ENCODE results near the gene ASCL5. TPM values are rescaled to one million over a fixed set of nuclear protein-coding genes. Genes with fewer than 3 reads are reported as not detected.

The ASCL5 gene
- total RNA-seq, 1 experiment from 2014 or later = not detected

DNA sequence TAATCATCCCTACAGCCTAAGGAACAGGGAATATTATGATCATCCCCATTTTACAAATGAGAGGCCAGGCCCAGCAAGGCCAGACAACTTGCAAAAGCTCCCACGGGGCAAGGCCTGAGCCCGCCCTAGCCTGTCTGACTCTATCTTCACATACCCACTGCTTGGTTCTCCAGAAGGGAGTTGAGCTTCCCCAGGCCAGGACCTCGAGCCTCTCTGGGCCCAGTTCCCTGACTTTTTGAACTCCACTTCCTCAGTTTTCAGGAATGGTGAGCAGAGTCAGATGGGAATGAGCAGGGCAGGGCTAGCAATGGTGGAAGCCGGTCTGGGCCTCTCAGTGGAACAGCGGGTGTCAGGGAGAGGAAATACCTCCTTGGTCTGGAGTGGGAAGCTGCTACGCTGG, 54.1 kb downstream of the ASCL5 start:
- in situ Hi-C loops (cut with HindIII; ENCODE audit: low pct_unique_long_range_greater_than_20kb, low sequenced_read_pairs) (no loop called here), intact Hi-C loops (cut with micrococcal nuclease; ENCODE audit: unreplicated experiment) (no loop called here)
- Histone ChIP-seq H3K9me3 (ENCODE audit: control insufficient read depth, insufficient read depth, low read depth, low read length) (no peaks in the 10 kb centered on the region), H3K27ac (ENCODE audit: low read length) (no peak overlapping the region), H3K4me3 (ENCODE audit: low read depth in 2 of 2, low read length in 2 of 2) (no peak overlapping the region), H3K4me1 (ENCODE audit: control insufficient read depth, insufficient read depth, low read length) (no peaks in the 10 kb centered on the region), H3K36me3 (ENCODE audit: control insufficient read depth, insufficient read depth, low read length) (no peaks in the 10 kb centered on the region), H3K27me3 (ENCODE audit: control insufficient read depth, insufficient read depth, low read length) (0 out of 2 replicates have a peak, but pooled peaks cover 5% of the 10 kb centered on the region)
- CTCF ChIA-PET = interaction anchor here (0.6 kb wide), 1 partner anchor 64 kb away, joined by 8 read pairs; no protein-coding TSS in a partner anchor
- TF ChIP-seq TCF7L2 (IDR thresholded peaks at IDR 0.05; ENCODE audit: low read depth, low read length) = no peak
- TF ChIP-seq POLR2AphosphoS5 (IDR thresholded peaks at IDR 0.05; ENCODE audit: low read depth, low read length) = no peak
- TF ChIP-seq SIN3A (IDR thresholded peaks at IDR 0.05; ENCODE audit: borderline replicate concordance, insufficient read depth, low read depth, low read length) = no peak
- TF ChIP-seq, protein P1, sequence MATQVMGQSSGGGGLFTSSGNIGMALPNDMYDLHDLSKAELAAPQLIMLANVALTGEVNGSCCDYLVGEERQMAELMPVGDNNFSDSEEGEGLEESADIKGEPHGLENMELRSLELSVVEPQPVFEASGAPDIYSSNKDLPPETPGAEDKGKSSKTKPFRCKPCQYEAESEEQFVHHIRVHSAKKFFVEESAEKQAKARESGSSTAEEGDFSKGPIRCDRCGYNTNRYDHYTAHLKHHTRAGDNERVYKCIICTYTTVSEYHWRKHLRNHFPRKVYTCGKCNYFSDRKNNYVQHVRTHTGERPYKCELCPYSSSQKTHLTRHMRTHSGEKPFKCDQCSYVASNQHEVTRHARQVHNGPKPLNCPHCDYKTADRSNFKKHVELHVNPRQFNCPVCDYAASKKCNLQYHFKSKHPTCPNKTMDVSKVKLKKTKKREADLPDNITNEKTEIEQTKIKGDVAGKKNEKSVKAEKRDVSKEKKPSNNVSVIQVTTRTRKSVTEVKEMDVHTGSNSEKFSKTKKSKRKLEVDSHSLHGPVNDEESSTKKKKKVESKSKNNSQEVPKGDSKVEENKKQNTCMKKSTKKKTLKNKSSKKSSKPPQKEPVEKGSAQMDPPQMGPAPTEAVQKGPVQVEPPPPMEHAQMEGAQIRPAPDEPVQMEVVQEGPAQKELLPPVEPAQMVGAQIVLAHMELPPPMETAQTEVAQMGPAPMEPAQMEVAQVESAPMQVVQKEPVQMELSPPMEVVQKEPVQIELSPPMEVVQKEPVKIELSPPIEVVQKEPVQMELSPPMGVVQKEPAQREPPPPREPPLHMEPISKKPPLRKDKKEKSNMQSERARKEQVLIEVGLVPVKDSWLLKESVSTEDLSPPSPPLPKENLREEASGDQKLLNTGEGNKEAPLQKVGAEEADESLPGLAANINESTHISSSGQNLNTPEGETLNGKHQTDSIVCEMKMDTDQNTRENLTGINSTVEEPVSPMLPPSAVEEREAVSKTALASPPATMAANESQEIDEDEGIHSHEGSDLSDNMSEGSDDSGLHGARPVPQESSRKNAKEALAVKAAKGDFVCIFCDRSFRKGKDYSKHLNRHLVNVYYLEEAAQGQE (IDR thresholded peaks at IDR 0.05; ENCODE audit: insufficient read depth in 1 of 2, low read depth in 2 of 2, low read length in 1 of 2) = no peak
- TF ChIP-seq, protein P2, sequence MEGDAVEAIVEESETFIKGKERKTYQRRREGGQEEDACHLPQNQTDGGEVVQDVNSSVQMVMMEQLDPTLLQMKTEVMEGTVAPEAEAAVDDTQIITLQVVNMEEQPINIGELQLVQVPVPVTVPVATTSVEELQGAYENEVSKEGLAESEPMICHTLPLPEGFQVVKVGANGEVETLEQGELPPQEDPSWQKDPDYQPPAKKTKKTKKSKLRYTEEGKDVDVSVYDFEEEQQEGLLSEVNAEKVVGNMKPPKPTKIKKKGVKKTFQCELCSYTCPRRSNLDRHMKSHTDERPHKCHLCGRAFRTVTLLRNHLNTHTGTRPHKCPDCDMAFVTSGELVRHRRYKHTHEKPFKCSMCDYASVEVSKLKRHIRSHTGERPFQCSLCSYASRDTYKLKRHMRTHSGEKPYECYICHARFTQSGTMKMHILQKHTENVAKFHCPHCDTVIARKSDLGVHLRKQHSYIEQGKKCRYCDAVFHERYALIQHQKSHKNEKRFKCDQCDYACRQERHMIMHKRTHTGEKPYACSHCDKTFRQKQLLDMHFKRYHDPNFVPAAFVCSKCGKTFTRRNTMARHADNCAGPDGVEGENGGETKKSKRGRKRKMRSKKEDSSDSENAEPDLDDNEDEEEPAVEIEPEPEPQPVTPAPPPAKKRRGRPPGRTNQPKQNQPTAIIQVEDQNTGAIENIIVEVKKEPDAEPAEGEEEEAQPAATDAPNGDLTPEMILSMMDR (IDR thresholded peaks at IDR 0.05) = no peak
- no peak for DNase-seq (ENCODE audit: low read depth, low spot score)
- POLR2A ChIA-PET = no interaction called here
- BruUV-seq (replicated peaks) = no TSS peak
- ATAC-seq = no peak

DNA sequence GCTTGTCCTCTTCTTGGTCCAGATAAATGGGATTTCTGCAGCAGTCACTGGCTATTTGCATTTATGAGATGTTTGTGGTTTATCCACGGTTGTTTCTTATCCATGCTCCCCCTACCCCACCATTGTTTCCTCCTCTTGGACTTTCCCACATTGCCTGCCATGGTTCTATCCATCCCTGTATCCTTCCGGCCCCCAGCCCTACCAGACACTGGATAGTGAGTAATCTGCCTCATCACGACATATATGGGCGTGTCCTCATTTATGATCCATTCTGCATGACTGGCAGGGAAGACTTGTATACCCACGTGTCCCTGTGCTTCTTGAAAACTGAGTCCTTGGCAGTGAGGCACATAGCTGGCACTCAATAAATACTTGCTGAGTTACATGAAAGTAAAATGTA, 54.8 kb downstream of the ASCL5 start:
- Histone ChIP-seq H3K27ac (ENCODE audit: low read length) (no peak overlapping the region), H3K9me3 (ENCODE audit: control insufficient read depth, insufficient read depth, low read depth, low read length) (no peaks in the 10 kb centered on the region), H3K4me1 (ENCODE audit: control insufficient read depth, insufficient read depth, low read length) (no peaks in the 10 kb centered on the region), H3K27me3 (ENCODE audit: control insufficient read depth, insufficient read depth, low read length) (0 out of 2 replicates have a peak, but pooled peaks cover 5% of the 10 kb centered on the region), H3K4me3 (ENCODE audit: low read depth in 2 of 2, low read length in 2 of 2) (no peak overlapping the region), H3K36me3 (ENCODE audit: control insufficient read depth, insufficient read depth, low read length) (no peaks in the 10 kb centered on the region)
- POLR2A ChIA-PET = no interaction called here
- no peak for DNase-seq (ENCODE audit: low read depth, low spot score)
- in situ Hi-C loops (cut with HindIII; ENCODE audit: low pct_unique_long_range_greater_than_20kb, low sequenced_read_pairs) (no loop called here), intact Hi-C loops (cut with micrococcal nuclease; ENCODE audit: unreplicated experiment) (no loop called here)
- ATAC-seq = no peak
- CTCF ChIA-PET = no interaction called here
- TF ChIP-seq, protein P2 (IDR thresholded peaks at IDR 0.05) = no peak
- TF ChIP-seq, protein P1 (IDR thresholded peaks at IDR 0.05; ENCODE audit: insufficient read depth in 1 of 2, low read depth in 2 of 2, low read length in 1 of 2) = no peak
- no peak for TF ChIP-seq POLR2AphosphoS5 (IDR thresholded peaks at IDR 0.05; ENCODE audit: low read depth, low read length)
- no peak for TF ChIP-seq SIN3A (IDR thresholded peaks at IDR 0.05; ENCODE audit: borderline replicate concordance, insufficient read depth, low read depth, low read length)
- no TSS peak for BruUV-seq (replicated peaks)

Measured in Panc1 (cell line).